COLO668 (cell line): ENCODE results near the gene NHS.
"Not testable (repeated sequence)": the region's sequence is repeated elsewhere in the genome, so short reads cannot be mapped to it uniquely, and the experiment has no call there.

ENCODE experiments used
- DNase-seq: peaks from one replicate; lab custom pipeline; 2025; ENCODE audit not compliant: unreplicated experiment; lab: John Stamatoyannopoulos, UW

The NHS gene

GRCh38 chrX:17542123-17542522, 167.1 kb downstream of the NHS start:
- DNase-seq = no peak

GRCh38 chrX:17544821-17545220, 169.8 kb downstream of the NHS start:
- no peak for DNase-seq

- DNase-seq = no peak
These were observed 171.4 kb downstream of the NHS start for GRCh38 chrX:17546356-17546755.

GRCh38 chrX:17547658-17548057, 172.7 kb downstream of the NHS start:
- DNase-seq = peak; percentile 82

- DNase-seq = peak; percentile 12
These were observed 174.2 kb downstream of the NHS start for GRCh38 chrX:17549107-17549651.

- DNase-seq = no peak
These were observed 175.0 kb downstream of the NHS start for GRCh38 chrX:17550011-17550410.

GRCh38 chrX:17552044-17552650, 177.1 kb downstream of the NHS start:
- no peak for DNase-seq

GRCh38 chrX:17553469-17553868, 178.5 kb downstream of the NHS start:
- DNase-seq = no peak

- no peak for DNase-seq
These were observed 179.0 kb downstream of the NHS start for GRCh38 chrX:17553961-17554482.

GRCh38 chrX:17554914-17555313, 179.9 kb downstream of the NHS start:
- DNase-seq = no peak

GRCh38 chrX:17555846-17556245, 180.8 kb downstream of the NHS start:
- DNase-seq = no peak

GRCh38 chrX:17559728-17560379, 184.9 kb downstream of the NHS start:
- DNase-seq = peak; percentile 4

GRCh38 chrX:17560385-17560784, 185.4 kb downstream of the NHS start:
- DNase-seq = no peak

GRCh38 chrX:17563076-17563475, 188.1 kb downstream of the NHS start:
- no peak for DNase-seq

- DNase-seq = no peak
These were observed 188.5 kb downstream of the NHS start for GRCh38 chrX:17563515-17563914.

GRCh38 chrX:17564689-17565409, 189.8 kb downstream of the NHS start:
- DNase-seq = no peak

GRCh38 chrX:17566740-17567139, 191.7 kb downstream of the NHS start:
- DNase-seq = no peak

- DNase-seq = no peak
These were observed 192.2 kb downstream of the NHS start for GRCh38 chrX:17567187-17567586.

GRCh38 chrX:17567821-17568220, 192.8 kb downstream of the NHS start:
- no peak for DNase-seq

GRCh38 chrX:17568804-17569203, 193.8 kb downstream of the NHS start:
- not testable (repeated sequence) for DNase-seq

- no peak for DNase-seq
These were observed 204.0 kb downstream of the NHS start for GRCh38 chrX:17579026-17579425.
